GM12801 (cell line): ENCODE measurements around the gene GMPS.

ENCODE experiments used
- CTCF ChIP-seq: IDR thresholded peaks from one replicate; pipeline ENCODE4 v1.5.1; 2011; ENCODE audit warnings: control low read depth; ENCODE audit not compliant: insufficient read length; ENCODE audit errors: extremely low read depth

The GMPS gene

DNA sequence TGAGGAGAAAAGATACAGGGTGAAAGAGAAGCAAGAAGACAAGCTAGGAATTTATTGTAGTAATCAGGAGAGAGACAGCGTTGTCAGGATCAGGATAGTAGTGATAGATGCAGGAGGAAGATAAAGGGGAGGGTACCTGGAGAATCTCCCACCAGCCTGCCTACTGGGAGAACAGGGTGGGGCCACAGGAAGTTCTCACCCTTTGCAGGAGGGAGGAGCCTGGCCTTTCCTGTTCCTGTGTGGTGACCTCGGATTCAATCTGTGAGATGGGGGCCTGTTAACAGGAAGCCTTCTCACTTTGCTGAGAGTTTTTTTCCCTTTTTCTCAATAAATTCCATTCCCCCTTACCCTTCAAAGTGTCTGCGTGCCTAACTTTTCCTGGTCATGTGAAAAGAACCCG is 37.6 kb downstream of the GMPS start:
- no peak for TF ChIP-seq CTCF

DNA sequence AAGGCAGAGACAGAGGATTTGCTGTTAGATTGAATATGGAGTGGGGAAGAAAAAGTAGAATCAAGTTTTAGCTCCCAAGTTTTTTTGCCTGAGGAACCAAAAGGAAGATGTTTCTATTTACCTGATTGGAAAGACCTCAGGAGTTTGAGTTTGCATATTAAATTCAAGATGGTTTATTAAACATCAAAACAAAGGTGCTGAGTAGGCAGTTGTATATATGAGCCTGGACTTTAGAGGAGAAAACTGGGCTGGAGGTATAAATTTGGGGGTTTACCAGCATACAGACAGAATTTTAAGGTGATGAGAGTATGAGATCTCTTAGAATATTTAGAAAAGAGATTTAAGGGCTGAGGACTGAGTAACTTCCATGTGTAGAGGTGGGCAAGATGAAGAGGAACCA is 38.2 kb downstream of the GMPS start:
- TF ChIP-seq CTCF, result no peak

GRCh38 chr3:155912090-155912489 is 41.6 kb downstream of the GMPS start:
- TF ChIP-seq CTCF, result no peak

GRCh38 chr3:155912579-155913190 is 42.2 kb downstream of the GMPS start:
- no peak for TF ChIP-seq CTCF

- no peak for TF ChIP-seq CTCF
These were observed 47.3 kb downstream of the GMPS start for GRCh38 chr3:155917781-155918180.

DNA sequence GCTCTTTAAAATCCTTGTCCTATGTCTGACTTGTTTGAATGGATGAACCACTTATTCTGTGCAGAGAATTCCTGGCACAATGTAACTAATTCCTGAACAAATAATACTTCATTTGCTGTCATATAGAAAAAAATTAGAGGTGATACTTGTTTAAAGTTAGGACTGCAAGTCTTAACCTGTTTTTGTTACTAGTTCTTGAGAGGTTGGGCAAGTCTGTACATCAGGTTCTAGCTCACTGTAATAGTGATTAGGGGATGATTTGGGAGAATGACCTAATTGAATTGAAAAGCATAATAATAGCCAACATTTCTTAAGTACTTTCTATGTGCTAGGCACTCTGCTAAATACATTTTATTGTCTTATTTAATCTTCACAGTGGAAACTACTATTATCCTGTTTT is 49.3 kb downstream of the GMPS start:
- TF ChIP-seq CTCF, result no peak

DNA sequence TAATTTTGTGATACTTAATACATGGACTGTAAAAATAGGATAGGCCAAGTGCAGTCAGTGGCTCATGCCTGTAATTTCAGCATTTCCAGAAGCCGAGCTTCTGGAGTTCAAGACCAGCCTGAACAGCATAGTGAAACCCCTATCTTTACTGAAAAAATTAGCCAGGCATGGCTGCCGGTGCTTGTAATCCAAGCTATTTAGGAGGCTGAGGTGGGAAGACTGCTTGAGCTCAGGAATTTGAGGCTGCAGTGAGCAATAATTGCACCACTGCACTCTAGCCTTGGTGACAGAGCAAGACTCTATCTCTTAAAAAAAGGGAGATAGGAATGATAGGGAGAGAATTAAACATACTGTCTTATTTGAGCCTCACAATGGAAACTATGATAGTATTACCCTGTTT is 51.0 kb downstream of the GMPS start:
- no peak for TF ChIP-seq CTCF
